ENCODE data around the gene COL15A1.

DNA sequence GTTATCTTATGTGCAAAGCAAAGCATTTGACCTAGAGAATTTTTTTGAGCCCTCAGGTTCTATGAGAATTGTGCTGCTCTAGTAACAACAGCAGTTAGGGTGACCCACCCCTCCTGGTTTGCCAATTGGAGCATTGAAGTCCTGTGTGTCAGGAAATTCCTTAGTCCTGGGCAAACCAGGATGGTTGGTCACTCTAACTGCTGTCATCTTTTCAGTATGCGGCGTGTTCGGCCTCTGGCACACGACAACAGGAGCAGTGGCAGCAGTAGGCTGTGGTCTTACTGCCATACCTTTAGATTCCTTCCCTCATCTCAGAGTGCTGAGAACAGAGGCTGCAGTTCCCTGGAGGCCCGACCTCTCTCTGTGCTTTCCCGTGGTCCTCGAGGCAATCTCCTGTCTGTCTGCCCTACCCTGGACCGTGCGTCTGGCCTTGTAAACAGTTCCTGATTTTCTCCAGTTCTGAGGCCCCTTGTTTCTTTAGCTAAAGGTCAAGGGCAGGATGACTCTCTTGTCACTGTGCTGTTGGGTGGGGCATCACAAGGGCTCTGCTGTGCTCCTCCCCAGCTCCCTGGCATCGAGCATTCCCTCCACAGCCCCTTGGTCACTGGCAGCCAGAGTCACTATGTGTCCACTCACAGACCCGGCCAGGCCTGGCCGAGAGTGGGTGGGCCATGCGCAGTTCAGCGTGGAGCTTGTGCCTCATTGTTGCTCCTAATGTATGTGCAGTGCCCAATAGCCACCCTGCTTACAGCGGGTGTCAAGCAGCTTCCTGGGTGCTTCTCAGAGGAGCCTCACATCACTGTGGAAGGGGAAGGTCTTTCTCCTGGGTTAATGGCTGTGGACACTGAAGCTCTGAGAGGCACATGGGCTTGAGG, 18.5 kb upstream of the COL15A1 start:
- TF ChIP-seq, protein P1, sequence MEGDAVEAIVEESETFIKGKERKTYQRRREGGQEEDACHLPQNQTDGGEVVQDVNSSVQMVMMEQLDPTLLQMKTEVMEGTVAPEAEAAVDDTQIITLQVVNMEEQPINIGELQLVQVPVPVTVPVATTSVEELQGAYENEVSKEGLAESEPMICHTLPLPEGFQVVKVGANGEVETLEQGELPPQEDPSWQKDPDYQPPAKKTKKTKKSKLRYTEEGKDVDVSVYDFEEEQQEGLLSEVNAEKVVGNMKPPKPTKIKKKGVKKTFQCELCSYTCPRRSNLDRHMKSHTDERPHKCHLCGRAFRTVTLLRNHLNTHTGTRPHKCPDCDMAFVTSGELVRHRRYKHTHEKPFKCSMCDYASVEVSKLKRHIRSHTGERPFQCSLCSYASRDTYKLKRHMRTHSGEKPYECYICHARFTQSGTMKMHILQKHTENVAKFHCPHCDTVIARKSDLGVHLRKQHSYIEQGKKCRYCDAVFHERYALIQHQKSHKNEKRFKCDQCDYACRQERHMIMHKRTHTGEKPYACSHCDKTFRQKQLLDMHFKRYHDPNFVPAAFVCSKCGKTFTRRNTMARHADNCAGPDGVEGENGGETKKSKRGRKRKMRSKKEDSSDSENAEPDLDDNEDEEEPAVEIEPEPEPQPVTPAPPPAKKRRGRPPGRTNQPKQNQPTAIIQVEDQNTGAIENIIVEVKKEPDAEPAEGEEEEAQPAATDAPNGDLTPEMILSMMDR (IDR thresholded peaks at IDR 0.05) = no peak
- no peak for TF ChIP-seq POLR2A (IDR thresholded peaks at IDR 0.05)

Data from Peyer's patch (tissue), 4 donors.